Measurements from ENCODE around the gene TUBGCP3. TPM values are rescaled to one million over a fixed set of nuclear protein-coding genes. Genes with fewer than 3 reads are reported as not detected.

The TUBGCP3 gene
- total and polyA plus RNA-seq, 11 donors = 6.0 to 23.5 (median 15.6) TPM

DNA sequence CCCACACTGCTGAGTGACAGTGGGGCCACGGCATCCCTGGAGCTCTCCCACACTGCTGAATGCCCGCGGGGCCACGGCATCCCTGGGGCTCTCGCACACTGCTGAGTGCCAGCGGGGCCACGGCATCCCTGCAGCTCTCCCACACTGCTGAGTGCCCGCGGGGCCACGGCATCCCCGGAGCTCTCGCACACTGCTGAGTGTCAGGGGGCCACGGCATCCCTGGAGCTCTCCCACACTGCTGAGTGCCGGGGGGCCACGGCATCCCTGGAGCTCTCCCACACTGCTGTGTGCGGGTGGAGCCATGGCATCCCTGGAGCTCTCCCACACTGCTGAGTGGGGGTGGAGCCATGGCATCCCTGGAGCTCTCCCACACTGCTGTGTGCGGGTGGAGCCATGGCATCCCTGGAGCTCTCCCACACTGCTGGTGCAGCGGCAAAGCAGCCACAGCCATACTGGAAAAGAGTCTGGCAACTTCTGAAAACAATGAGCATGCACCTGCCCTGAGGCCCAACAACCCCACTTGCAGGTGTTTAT, 8.6 kb downstream of the TUBGCP3 start:
- H3K27ac ChIP-seq = no peak overlapping the region
- H3K4me1 ChIP-seq = peaks cover 0 to 51% (median 19%) of the 10 kb centered on the region in 12 donors
- H3K9me3 ChIP-seq = peaks cover 0 to 14% (median 0%) of the 10 kb centered on the region in 12 donors
- WGBS, 4 donors = 90 to 96% (median 94%) methylated on average over 7 to 18 of the region's 18 CpGs
- H3K27me3 ChIP-seq = no peaks in the 10 kb centered on the region
- TF ChIP-seq POLR2A (IDR thresholded peaks at IDR 0.05) = no peak
- TF ChIP-seq, protein P1, sequence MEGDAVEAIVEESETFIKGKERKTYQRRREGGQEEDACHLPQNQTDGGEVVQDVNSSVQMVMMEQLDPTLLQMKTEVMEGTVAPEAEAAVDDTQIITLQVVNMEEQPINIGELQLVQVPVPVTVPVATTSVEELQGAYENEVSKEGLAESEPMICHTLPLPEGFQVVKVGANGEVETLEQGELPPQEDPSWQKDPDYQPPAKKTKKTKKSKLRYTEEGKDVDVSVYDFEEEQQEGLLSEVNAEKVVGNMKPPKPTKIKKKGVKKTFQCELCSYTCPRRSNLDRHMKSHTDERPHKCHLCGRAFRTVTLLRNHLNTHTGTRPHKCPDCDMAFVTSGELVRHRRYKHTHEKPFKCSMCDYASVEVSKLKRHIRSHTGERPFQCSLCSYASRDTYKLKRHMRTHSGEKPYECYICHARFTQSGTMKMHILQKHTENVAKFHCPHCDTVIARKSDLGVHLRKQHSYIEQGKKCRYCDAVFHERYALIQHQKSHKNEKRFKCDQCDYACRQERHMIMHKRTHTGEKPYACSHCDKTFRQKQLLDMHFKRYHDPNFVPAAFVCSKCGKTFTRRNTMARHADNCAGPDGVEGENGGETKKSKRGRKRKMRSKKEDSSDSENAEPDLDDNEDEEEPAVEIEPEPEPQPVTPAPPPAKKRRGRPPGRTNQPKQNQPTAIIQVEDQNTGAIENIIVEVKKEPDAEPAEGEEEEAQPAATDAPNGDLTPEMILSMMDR (IDR thresholded peaks at IDR 0.05) = no peak
- intact Hi-C loops (cut with DNase I) = no loop called here
- DNase-seq = no peak
- no peaks in the 10 kb centered on the region for H3K36me3 ChIP-seq
- ATAC-seq = no peak
- H3K4me3 ChIP-seq = no peak overlapping the region

DNA sequence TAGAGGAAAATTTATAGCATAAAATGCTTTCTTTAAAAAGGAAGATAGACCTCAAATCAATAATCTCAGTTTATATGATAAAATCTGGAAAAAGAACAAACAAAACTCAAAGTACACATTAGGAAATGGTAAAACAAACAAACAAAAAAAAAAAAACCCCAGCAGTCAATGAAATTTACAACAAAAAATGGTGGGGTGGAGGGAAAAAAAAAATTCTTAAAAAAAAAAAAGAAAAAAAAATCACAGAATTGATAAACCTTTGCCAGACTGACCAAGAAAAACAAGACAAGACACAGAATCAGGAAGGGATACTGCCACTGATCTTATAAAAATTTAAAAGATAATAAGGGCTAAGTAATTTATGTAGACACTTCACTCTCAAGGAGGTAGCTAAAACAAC, 11.2 kb downstream of the TUBGCP3 start:
- no peak for ATAC-seq
- no peak for DNase-seq
- no peak overlapping the region for H3K4me3 ChIP-seq
- no peaks in the 10 kb centered on the region for H3K27me3 ChIP-seq
- no peak overlapping the region for H3K27ac ChIP-seq
- intact Hi-C loops (cut with DNase I) = no loop called here
- H3K9me3 ChIP-seq = peaks cover 0 to 14% (median 0%) of the 10 kb centered on the region in 12 donors
- H3K36me3 ChIP-seq = no peaks in the 10 kb centered on the region
- peaks cover 0 to 50% (median 25%) of the 10 kb centered on the region in 12 donors for H3K4me1 ChIP-seq
- TF ChIP-seq, protein P1 (IDR thresholded peaks at IDR 0.05) = no peak
- TF ChIP-seq POLR2A (IDR thresholded peaks at IDR 0.05) = no peak

DNA sequence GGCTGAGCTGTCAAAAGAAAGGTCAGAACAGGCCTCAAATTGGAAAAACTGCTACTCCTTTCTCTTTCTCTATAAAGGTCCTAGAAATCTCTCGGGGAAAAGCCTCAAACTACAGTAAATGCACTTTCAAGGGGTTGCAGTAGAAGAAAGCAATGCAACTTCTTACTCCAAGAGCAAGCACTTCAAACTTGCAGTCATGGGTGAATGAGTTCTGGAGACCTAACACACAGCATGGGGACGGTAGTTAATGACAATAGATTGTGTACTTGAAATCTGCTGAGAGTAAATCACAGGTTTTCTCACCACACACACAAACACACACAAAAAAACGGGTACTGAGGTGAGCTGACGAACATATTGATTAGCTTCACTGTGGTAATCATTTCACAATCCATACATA, 11.8 kb downstream of the TUBGCP3 start:
- Histone ChIP-seq H3K4me3 (no peak overlapping the region), H3K27ac (no peak overlapping the region), H3K27me3 (no peaks in the 10 kb centered on the region), H3K9me3 (peaks cover 0 to 14% (median 0%) of the 10 kb centered on the region in 12 donors), H3K4me1 (peaks cover 0 to 49% (median 26%) of the 10 kb centered on the region in 12 donors), H3K36me3 (no peaks in the 10 kb centered on the region)
- ATAC-seq (no peak), DNase-seq (no peak)
- 79 to 95% (median 89%) methylated on average over 4 of the region's 4 CpGs for WGBS, 4 donors
- TF ChIP-seq, protein P1 (IDR thresholded peaks at IDR 0.05) = no peak
- TF ChIP-seq POLR2A (IDR thresholded peaks at IDR 0.05) = no peak
- intact Hi-C loops (cut with DNase I) = no loop called here

DNA sequence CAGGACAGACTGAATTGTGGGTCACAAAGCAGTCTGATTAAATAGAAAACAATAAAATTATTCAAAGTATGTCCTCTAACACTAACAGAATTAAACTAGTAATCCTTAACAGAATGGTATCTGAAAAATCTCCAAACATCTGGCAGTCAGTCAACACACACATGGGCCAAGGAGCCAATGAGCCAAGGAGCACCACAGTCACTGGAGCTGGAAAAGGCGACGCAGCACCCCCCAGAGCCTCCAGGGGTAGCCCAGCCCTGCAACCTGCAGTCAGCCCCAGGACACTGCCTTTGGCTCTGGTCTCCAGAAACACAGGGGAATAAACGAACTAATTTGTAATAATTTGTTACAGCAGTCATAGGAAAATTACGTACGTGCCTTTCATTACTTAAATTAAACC, 12.3 kb downstream of the TUBGCP3 start:
- no peak for TF ChIP-seq POLR2A (IDR thresholded peaks at IDR 0.05)
- TF ChIP-seq, protein P1 (IDR thresholded peaks at IDR 0.05) = no peak

More for the DNA sequence above, 12.3 kb downstream of the TUBGCP3 start:
- H3K27me3 ChIP-seq = no peaks in the 10 kb centered on the region
- H3K9me3 ChIP-seq = peaks cover 0 to 14% (median 0%) of the 10 kb centered on the region in 12 donors
- H3K27ac ChIP-seq = peak overlapping the region in 1 of 12 donors; percentile 71
- 92 to 95% (median 95%) methylated on average over 5 of the region's 5 CpGs for WGBS, 4 donors
- intact Hi-C loops (cut with DNase I) = no loop called here
- DNase-seq (no peak), ATAC-seq (peak in 1 of 4 donors; percentile 36)
- H3K4me1 ChIP-seq = peaks cover 0 to 46% (median 24%) of the 10 kb centered on the region in 12 donors
- H3K36me3 ChIP-seq = peaks cover 0 to under 1% (median 0%) of the 10 kb centered on the region in 9 donors
- H3K4me3 ChIP-seq = no peak overlapping the region
